Psoas muscle (tissue), 8 donors: ENCODE data around the gene RTBDN. TPM values are rescaled to one million over a fixed set of nuclear protein-coding genes. Genes with fewer than 3 reads are reported as not detected.

Source experiments
- ATAC-seq, 4 donors: fragments of 200-7000 bp; cut with Tn5 transposase; one replicate each; pipeline ENCODE4 v1.9.1; 2020; ENCODE audit warnings: moderate library complexity in 3 of 4, mild to moderate bottlenecking in 2 of 4
- DNase-seq, 2 donors: peaks; one replicate each; pipeline ENCODE4 v3.0.0-alpha.2; 2020
- H3K27ac ChIP-seq: fragments of 200-600 bp; one replicate; pipeline ENCODE4 v1.8.0; 2022
- H3K27me3 ChIP-seq, 3 donors: fragments of 200-600 bp in 1 of 3; one replicate each; pipeline versions ENCODE4 v1.6.1 to v1.8.0; 2013 to 2022; ENCODE audit warnings: low read length in 2 of 3, mild to moderate bottlenecking in 2 of 3, moderate library complexity in 1 of 3; ENCODE audit not compliant: insufficient read depth in 3 of 3
- H3K36me3 ChIP-seq, 2 donors: fragments of 200-600 bp in 1 of 2; one replicate each; pipeline versions ENCODE4 v1.6.1 to v1.8.0; 2013 to 2022; ENCODE audit warnings: low read depth in 1 of 2, mild to moderate bottlenecking in 1 of 2, moderate library complexity in 1 of 2; ENCODE audit not compliant: insufficient read depth in 1 of 2
- H3K4me1 ChIP-seq: fragments of 200-600 bp; one replicate; pipeline ENCODE4 v1.8.0; 2022
- H3K4me3 ChIP-seq: fragments of 200-600 bp; one replicate; pipeline ENCODE4 v1.8.0; 2022; ENCODE audit warnings: mild to moderate bottlenecking
- H3K9me3 ChIP-seq: fragments of 200-600 bp; one replicate; pipeline ENCODE4 v1.8.0; 2022
- WGBS, 3 donors: extraction: QIAGEN DNeasy Blood & Tissue Kit; methylation state at CpG; one replicate each; pipeline versions ENCODE4 v1.1.6 to v1.1.7; 2013; 5-methylcytosine and 5-hydroxymethylcytosine counted together
- intact Hi-C, 2 donors: fragments of 100-400 bp; cut with DNase I; formaldehyde crosslinking; loops; one replicate each; pipeline versions ENCODE4 v1.11.0 to v1.14.2; 2022
- polyA plus RNA-seq, 3 donors: library from polyadenylated mRNA; stranded (reverse); fragments of 200-250 nt; gene quantifications; one replicate each; pipeline ENCODE4 v1.2.3, GENCODE V29; 2013
- total RNA-seq, 4 donors: library from RNA; stranded (reverse); fragmentation: NEBNext Ultra II Directional in 2 of 4; extraction: Animal tissue kit (Norgen Biotek cat#: 25700) in 2 of 4; gene quantifications; one replicate each; pipeline versions ENCODE4 v1.2.1 to v1.2.4, GENCODE V29; 2021 to 2023
- TF ChIP-seq, protein P1 (sequence below): fragments of 200-600 bp; IDR thresholded peaks from one replicate; pipeline ENCODE4 v1.8.0; 2022; ENCODE audit warnings: antibody characterized with exemption
- donor health status: healthy with polysubstance abuse.
- donor health status: DM: no; HTN: no; CAD: no; lungs with moderate emphysema.
- donor health status: Bipolar disorder and iron deficiency.
- donor health status: healthy.
- donor health status: DM: yes; HTN: yes; CAD: no.
- donor health status: DM: no; HTN: no; CAD: no.
- donor health status: DM: no; HTN: no; CAD: no.
- donor health status: DM: yes; HTN: yes; CAD: no.

The RTBDN gene
- total and polyA plus RNA-seq, 7 donors = 0.05 TPM; not detected in 6

DNA sequence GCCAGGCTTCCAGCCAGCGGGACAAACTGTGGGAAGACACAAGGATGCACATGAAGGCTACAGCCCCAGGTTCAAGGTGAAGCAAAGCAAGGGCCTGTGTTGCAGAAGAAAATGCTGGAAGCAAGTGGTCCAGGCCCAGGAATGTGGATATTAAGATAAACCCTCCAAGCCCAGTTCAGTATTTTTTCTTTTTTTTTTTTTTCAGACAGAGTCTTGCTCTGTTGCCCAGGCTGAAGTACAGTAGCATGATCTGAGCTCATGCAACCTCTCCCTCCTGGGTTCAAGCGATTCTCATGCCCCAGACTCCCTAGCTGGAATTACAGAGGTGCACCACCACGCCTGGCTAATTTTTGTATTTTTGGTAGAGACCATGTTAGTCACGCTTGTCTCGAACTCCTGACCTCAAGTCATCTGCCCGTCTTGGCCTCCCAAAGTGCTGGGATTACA, 37.2 kb downstream of the RTBDN start:
- no peak for DNase-seq
- no peak overlapping the region for H3K4me3 ChIP-seq
- H3K4me1 ChIP-seq = peaks cover 20% of the 10 kb centered on the region
- peaks cover 0 to 31% of the 10 kb centered on the region in 2 donors for H3K36me3 ChIP-seq
- WGBS, 3 donors = 88 to 89% (median 88%) methylated on average over 6 of the region's 6 CpGs
- TF ChIP-seq, protein P1, sequence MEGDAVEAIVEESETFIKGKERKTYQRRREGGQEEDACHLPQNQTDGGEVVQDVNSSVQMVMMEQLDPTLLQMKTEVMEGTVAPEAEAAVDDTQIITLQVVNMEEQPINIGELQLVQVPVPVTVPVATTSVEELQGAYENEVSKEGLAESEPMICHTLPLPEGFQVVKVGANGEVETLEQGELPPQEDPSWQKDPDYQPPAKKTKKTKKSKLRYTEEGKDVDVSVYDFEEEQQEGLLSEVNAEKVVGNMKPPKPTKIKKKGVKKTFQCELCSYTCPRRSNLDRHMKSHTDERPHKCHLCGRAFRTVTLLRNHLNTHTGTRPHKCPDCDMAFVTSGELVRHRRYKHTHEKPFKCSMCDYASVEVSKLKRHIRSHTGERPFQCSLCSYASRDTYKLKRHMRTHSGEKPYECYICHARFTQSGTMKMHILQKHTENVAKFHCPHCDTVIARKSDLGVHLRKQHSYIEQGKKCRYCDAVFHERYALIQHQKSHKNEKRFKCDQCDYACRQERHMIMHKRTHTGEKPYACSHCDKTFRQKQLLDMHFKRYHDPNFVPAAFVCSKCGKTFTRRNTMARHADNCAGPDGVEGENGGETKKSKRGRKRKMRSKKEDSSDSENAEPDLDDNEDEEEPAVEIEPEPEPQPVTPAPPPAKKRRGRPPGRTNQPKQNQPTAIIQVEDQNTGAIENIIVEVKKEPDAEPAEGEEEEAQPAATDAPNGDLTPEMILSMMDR = no peak
- intact Hi-C loops = loop anchor here (5.0 kb wide), 2 partner anchors 35 to 75 kb away; partner anchors contain the start of gene TNPO2 (in 1 of the 2)
- ATAC-seq = no peak
- no peaks in the 10 kb centered on the region for H3K9me3 ChIP-seq
- H3K27me3 ChIP-seq = no peaks in the 10 kb centered on the region
- no peak overlapping the region for H3K27ac ChIP-seq

DNA sequence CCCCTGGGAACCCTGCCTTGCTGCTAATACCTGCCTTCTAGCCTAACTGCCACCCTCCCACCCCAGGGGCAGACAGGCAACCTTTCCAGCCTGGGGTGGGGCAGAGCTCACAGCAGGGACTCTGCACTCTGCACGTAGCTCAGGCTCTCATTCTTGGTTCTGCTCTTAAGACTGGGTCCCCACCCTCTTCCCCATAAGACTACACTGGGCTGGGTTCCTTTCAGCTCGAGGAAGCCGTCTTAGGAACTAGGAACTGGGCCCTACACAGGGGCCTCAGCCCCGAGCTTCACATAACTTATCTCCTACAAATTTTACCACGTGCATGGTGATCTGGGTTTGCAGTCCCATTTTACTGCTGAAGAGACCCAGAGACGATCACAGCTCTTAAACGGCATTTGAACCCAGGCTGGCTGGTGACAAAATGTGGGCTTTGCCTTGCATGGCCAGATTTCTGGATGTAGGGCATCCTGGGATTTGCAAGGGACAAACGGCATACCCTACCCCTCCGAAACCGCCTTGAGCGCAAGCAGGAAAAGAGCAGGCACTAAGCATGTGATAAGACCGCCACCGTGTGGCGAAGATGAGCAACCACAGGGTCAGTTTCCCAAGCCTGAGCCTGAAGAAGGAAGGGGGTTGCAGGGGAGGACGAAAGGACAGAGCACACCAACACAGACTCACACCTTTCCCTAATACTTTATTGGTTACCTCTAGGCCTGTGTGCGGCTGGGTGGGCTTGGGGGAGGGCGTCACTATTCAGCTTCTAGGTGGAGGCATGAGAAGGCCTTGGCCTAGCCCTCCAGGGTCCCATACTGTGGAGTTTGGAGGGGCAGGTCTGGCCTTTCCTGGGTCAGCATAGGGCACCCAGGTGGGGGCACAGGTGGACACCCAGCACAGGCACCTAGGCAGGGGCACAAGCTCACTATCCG, 38.0 kb downstream of the RTBDN start:
- H3K36me3 ChIP-seq = peaks cover 0 to 31% of the 10 kb centered on the region in 2 donors
- H3K4me3 ChIP-seq = no peak overlapping the region
- H3K27ac ChIP-seq = peak overlapping the region; percentile 19
- DNase-seq = peak; percentile 71 to 85
- H3K4me1 ChIP-seq = peaks cover 17% of the 10 kb centered on the region
- TF ChIP-seq, protein P1 = peak; percentile 93
- H3K9me3 ChIP-seq = no peaks in the 10 kb centered on the region
- WGBS, 3 donors = 11 to 17% (median 11%) methylated on average over 18 of the region's 18 CpGs
- ATAC-seq = peak in 2 of 4 donors; percentile 28 to 40
- H3K27me3 ChIP-seq = no peaks in the 10 kb centered on the region
- intact Hi-C loops = loop anchor here (1.0 to 5.0 kb wide), 4 partner anchors 19 to 74 kb away; partner anchors contain the start of gene TNPO2 (in 1 of the 2)

DNA sequence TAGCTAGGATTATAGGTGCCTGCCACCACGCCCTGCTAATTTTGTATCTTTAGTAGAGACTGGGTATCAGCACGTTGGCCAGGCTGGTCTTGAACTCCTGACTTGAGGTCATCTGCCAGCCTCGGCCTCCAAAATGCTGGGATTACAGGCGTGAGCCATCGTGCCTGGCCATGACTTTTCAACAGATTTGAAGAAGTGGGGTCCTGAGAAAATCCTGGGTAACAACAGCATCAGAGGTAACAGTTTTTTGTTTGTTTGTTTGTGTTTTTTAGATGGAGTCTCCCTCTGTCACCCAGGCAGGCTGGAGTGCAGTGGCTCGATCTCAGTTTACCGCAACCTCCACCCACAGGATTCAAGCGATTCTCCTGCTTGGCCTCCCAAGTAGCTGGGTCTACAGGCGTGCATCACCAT, 39.4 kb downstream of the RTBDN start:
- intact Hi-C loops = loop anchor here (5.0 kb wide), 2 partner anchors 33 to 73 kb away; partner anchors contain the start of gene TNPO2 (in 1 of the 2)

DNA sequence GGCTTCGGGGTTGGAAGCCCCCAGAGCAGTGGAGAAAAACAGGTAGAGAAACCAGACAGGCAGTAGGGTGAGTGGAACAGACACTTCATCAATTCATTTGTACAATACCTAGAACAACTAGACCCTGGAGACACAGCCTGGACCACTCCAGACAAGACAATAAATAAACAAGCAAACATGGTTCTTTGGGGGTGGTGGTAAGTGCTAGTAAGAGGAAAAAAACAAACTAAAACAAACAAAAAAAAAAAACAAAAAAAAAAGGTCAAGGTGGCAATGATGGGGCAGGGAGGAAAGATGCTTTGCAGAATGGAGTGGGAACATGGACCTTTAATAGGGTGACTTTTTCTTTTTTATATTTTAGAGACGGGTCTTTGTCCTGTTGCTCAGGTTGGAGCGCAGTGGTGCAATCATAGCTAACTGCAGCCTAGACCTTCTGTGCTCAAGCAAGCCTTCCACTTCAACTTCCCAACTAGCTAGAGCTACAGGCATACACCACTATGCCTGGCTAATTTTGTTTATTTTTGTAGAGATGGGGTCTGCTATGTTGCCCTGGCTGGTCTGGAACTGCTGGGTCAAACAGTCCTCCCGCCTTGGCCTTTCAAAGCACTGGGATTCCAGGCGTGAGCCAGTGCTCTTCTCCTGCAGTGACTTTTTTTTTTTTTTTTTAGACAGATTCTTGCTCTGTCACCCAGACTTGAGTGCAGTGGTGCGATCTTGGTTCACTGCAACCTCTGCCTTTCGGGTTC, 40.0 kb downstream of the RTBDN start:
- intact Hi-C loops = no loop called here
- peaks cover 10% of the 10 kb centered on the region for H3K4me1 ChIP-seq
- H3K36me3 ChIP-seq = peaks cover 0 to 17% of the 10 kb centered on the region in 2 donors
- 70 to 75% (median 71%) methylated on average over 7 of the region's 7 CpGs for WGBS, 3 donors
- H3K4me3 ChIP-seq = peak overlapping the region; percentile 99
- H3K9me3 ChIP-seq = no peaks in the 10 kb centered on the region
- TF ChIP-seq, protein P1 = no peak
- no peak for ATAC-seq
- H3K27me3 ChIP-seq = no peaks in the 10 kb centered on the region
- peak overlapping the region; percentile 99 for H3K27ac ChIP-seq
- DNase-seq = no peak

More for the DNA sequence above, 39.4 kb downstream of the RTBDN start:
- H3K27ac ChIP-seq = peak overlapping the region; percentile 99
- H3K36me3 ChIP-seq = peaks cover 0 to 23% of the 10 kb centered on the region in 2 donors
- no peaks in the 10 kb centered on the region for H3K27me3 ChIP-seq
- WGBS, 3 donors = 89 to 94% (median 91%) methylated on average over 9 of the region's 9 CpGs
- no peaks in the 10 kb centered on the region for H3K9me3 ChIP-seq
- no peak overlapping the region for H3K4me3 ChIP-seq
- ATAC-seq (no peak), DNase-seq (peak in 1 of 2 donors; percentile 19)
- TF ChIP-seq, protein P1 = no peak
- H3K4me1 ChIP-seq = peaks cover 10% of the 10 kb centered on the region
